HepG2 (cell line): ENCODE data around the gene CRYM. TPM values are rescaled to one million over a fixed set of nuclear protein-coding genes. Genes with fewer than 3 reads are reported as not detected.

Experiments used
- AFF4 ChIP-seq: sonication (generic); formaldehyde crosslinking; IDR thresholded peaks from 2 replicates; pipeline ENCODE4 v1.4.0; 2020; ENCODE audit warnings: missing genetic modification reagents
- CCAR2 ChIP-seq: fragments of 200-400 bp; formaldehyde crosslinking; optimal IDR thresholded peaks from 2 replicates; pipeline ENCODE3; 2018; ENCODE audit warnings: low read depth, mild to moderate bottlenecking, low read length, moderate library complexity
- E2F5 ChIP-seq: sonication (generic); formaldehyde crosslinking; conservative IDR thresholded peaks from 2 replicates; pipeline ENCODE4 v1.4.0; 2020; ENCODE audit warnings: missing genetic modification reagents
- HNRNPUL1 ChIP-seq: fragments of 200-400 bp; formaldehyde crosslinking; IDR thresholded peaks from 2 replicates; pipeline ENCODE4 v1.6.1; 2017; ENCODE audit warnings: low read depth, mild to moderate bottlenecking, low read length, moderate library complexity
- KDM4B ChIP-seq: sonication (generic); formaldehyde crosslinking; IDR thresholded peaks from 2 replicates; pipeline ENCODE4 v1.4.0; 2020; ENCODE audit warnings: missing genetic modification reagents
- MATR3 ChIP-seq: sonication (generic); formaldehyde crosslinking; IDR thresholded peaks from 2 replicates; pipeline ENCODE4 v1.4.0; 2020; ENCODE audit warnings: missing genetic modification reagents
- NR2C2 ChIP-seq: sonication (generic); formaldehyde crosslinking; IDR thresholded peaks from 2 replicates; pipeline ENCODE4 v1.4.0; 2020; ENCODE audit warnings: missing genetic modification reagents, mild to moderate bottlenecking, moderate library complexity, borderline replicate concordance
- SKI ChIP-seq: fragments of 450-650 bp; IDR thresholded peaks from one replicate; pipeline ENCODE4 v1.6.1; 2018; ENCODE audit warnings: mild to moderate bottlenecking; ENCODE audit not compliant: partially characterized antibody
- SOX5 ChIP-seq: IDR thresholded peaks from 2 replicates; pipeline ENCODE4 v1.6.1; 2016; ENCODE audit warnings: borderline replicate concordance
- SYNCRIP ChIP-seq: fragments of 200-400 bp; formaldehyde crosslinking; IDR thresholded peaks from 2 replicates; pipeline ENCODE4 v1.6.1; 2018; ENCODE audit warnings: mild to moderate bottlenecking, low read depth, low read length; ENCODE audit not compliant: insufficient read depth
- ZMYM2 ChIP-seq: sonication (generic); formaldehyde crosslinking; IDR thresholded peaks from 2 replicates; pipeline ENCODE4 v1.8.0; 2022; ENCODE audit warnings: mild to moderate bottlenecking, missing genetic modification reagents
- ZNF18 ChIP-seq: sonication (generic); formaldehyde crosslinking; IDR thresholded peaks from 2 replicates; pipeline ENCODE4 v1.8.0; 2022; ENCODE audit warnings: mild to moderate bottlenecking, missing genetic modification reagents; ENCODE audit not compliant: insufficient replicate concordance
- ZNF724P ChIP-seq: sonication (generic); formaldehyde crosslinking; IDR thresholded peaks from 2 replicates; pipeline ENCODE4 v1.8.0; 2022; ENCODE audit warnings: missing genetic modification reagents, borderline replicate concordance
- ZNF841 ChIP-seq: sonication (generic); formaldehyde crosslinking; IDR thresholded peaks from 2 replicates; pipeline ENCODE4 v1.8.1; 2023; ENCODE audit warnings: missing genetic modification reagents, borderline replicate concordance
- polyA plus RNA-seq, 8 experiments: library from polyadenylated mRNA; depleted of rRNA in 3 of 8; stranded (reverse) in 7 of 8; unstranded in 1 of 8; fragments of >200 nt; fragmentation: Illumina TruSeq in 4 of 8; extraction: Trizol in 4 of 8; gene quantifications; 2 replicates each; pipeline versions ENCODE4 v1.2.1 to v1.2.3, GENCODE V29; 2011 to 2016; ENCODE audit warnings: low read depth in 4 of 8, missing spikeins in 1 of 8, mixed read lengths in 1 of 8; ENCODE audit not compliant: insufficient read depth in 1 of 8
- total RNA-seq, 5 experiments: library from RNA; depleted of rRNA; stranded (reverse); fragments of >200 nt; fragmentation: Illumina TruSeq; extraction: Trizol; gene quantifications; 2 replicates each; pipeline ENCODE4 v1.2.3, GENCODE V29; 2016; ENCODE audit warnings: low read depth in 1 of 5
- TF ChIP-seq, protein P1 (sequence below): sonication (generic); formaldehyde crosslinking; IDR thresholded peaks from 2 replicates; pipeline ENCODE4 v1.4.0; 2020; ENCODE audit warnings: missing genetic modification reagents
- TF ChIP-seq, protein P2 (sequence below): sonication (generic); formaldehyde crosslinking; IDR thresholded peaks from 2 replicates; pipeline ENCODE4 v1.8.0; 2022; ENCODE audit warnings: missing genetic modification reagents, mild to moderate bottlenecking, borderline replicate concordance

CRYM gene
- total and polyA plus RNA-seq, 2 of the 13 experiments (the other 11 are each of a cell fraction or from before 2014, with no cell fraction given): 1.9 to 2.2 TPM

DNA sequence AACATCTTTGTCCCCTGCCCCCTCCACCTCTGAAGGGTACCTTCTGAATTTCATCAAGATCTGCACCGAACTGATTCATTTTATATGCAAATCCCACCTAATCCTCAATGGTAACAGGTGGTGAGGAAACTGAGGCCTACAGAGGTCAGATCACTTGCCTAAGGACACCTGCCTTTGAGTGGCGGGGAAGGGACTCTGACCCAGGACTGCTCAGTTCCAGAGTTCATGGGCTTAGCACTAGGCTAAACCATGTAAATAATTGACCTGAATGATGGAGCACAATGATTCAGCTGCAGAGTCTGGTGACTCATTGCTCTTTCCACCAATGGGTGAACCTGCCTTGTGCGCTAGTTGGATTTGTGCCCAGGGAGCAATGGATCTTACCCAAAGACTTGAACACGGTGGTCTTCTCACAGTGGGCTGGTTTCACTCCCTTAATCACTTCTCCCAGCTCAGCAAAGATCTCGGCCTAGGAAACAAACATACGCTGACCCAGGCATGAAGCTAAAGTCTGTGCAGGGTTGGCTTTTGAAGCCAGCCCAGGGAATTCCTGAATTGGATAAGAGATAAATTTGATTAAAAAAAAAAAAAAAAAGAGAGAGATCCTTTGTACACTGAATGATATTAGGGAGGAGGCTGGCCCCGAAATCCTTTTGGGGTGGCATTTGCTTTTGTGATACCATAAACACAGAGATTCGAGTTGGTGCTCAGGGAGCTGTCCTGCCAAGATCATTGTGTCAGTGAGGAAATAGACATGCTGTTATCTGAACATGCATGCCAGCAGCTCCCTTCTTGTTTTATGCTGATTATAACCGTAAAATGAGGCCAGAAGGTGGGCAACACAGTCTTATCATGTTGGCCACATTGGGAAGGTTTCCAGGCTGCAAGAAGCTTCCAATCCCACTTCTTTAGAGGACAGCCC is 17.0 kb downstream of the CRYM start (continued):
- TF ChIP-seq ZNF18 (peak; percentile 81), MATR3 (no peak), SKI (peak; percentile 75), SOX5 (CRISPR knock-in tag) (peak; percentile 95), CCAR2 (peak; percentile 72), KDM4B (CRISPR knock-in tag) (0 out of 2 replicates have a peak, but pooled peaks have one; percentile 46), ZNF724P (CRISPR knock-in tag) (no peak), AFF4 (CRISPR knock-in tag) (peak; percentile 42; the same call in 1 of the 2 replicates), NR2C2 (CRISPR knock-in tag) (peak; percentile 93), ZMYM2 (peak; percentile 97), HNRNPUL1 (peak; percentile 84; the same call in 1 of the 2 replicates), E2F5 (no peak), SYNCRIP (no peak), ZNF841 (CRISPR knock-in tag) (no peak)
- TF ChIP-seq, protein P1, sequence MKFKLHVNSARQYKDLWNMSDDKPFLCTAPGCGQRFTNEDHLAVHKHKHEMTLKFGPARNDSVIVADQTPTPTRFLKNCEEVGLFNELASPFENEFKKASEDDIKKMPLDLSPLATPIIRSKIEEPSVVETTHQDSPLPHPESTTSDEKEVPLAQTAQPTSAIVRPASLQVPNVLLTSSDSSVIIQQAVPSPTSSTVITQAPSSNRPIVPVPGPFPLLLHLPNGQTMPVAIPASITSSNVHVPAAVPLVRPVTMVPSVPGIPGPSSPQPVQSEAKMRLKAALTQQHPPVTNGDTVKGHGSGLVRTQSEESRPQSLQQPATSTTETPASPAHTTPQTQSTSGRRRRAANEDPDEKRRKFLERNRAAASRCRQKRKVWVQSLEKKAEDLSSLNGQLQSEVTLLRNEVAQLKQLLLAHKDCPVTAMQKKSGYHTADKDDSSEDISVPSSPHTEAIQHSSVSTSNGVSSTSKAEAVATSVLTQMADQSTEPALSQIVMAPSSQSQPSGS (CRISPR knock-in tag): peak; percentile 93
- TF ChIP-seq, protein P2, sequence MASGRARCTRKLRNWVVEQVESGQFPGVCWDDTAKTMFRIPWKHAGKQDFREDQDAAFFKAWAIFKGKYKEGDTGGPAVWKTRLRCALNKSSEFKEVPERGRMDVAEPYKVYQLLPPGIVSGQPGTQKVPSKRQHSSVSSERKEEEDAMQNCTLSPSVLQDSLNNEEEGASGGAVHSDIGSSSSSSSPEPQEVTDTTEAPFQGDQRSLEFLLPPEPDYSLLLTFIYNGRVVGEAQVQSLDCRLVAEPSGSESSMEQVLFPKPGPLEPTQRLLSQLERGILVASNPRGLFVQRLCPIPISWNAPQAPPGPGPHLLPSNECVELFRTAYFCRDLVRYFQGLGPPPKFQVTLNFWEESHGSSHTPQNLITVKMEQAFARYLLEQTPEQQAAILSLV (CRISPR knock-in tag): peak; percentile 72
